ENCODE results near the gene TMEM72.

Gene TMEM72

DNA sequence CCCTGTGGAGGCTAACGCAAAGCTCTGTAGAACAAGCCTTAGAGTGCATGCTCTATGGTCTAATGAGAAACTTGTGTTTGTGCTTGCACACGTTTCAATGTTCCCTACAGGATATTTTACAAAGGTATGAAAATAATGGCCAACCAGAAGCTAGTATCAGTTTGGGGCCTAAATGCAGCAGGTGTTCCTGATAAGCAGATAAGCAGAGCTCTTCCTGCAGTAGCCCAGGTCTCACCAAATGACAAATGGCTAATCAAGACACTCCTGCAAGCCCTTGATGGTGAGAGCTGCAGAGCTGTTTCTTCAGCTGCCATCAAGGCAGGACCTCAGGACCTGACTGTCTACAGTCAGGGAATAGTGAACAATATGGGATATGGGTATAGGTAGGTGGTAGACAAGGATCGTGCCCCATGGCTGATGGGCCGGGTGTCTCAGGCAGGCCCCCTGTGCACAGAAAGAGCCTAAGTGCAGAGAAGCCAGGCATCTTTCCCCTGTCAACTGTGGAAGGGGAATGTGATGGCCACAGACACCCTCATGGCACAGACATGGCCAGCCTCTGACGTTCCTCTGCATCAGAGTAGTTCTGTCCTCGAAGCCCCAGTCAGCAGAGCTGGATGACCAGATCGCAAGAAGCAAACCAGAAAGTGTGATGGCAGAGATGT, 25.3 kb downstream of the TMEM72 start:
- peaks cover 0 to 11% of the 10 kb centered on the region in 2 donors for H3K4me1 Mint-ChIP-seq (ENCODE audit: low read depth in 2 of 2)
- H3K4me3 Mint-ChIP-seq, result no peak overlapping the region

DNA sequence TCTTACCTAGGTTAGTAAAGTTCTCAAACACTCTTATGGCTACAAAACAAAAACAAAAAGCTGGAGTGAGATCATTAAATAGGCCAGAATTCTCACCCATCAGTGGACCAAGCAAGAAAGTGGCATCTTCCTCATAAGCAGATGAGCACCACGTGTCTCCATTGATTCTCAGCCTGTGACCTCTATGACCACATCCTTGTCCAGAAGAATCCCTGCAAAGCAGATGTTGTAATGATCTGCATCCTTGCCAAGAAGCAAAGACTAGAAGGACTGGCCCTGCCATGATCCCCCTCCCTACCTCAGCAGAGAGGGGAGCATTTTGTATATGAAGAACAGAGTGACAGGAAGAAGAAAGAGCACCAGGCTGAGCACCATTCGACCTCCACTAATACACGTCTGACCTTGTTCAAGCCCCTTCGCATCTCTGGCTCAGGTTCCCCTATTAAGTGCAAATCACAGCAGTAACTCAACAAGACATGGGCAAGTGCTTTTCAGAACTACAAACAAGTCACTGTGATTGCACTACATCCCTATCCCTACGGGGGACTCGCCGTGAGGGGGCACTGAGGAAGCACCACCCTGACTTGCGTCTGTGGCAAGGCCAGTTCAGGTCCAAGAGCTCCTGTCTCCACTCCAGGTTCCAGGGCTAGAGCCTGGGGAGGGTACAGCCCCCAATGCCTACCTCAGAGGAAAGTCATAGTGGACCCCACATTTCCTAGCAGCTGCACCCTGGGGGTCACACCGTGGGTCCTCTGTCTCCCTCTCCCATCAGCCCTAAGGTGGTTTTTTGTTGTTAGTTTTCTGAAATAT, 26.3 kb downstream of the TMEM72 start:
- DNase-seq (no peak), ATAC-seq (replicated peaks) (no peak)
- H3K27ac Mint-ChIP-seq, result no peak overlapping the region
- H3K36me3 Mint-ChIP-seq (ENCODE audit: insufficient read depth), result no peaks in the 10 kb centered on the region
- peaks cover 8 to 23% of the 10 kb centered on the region in 2 donors for H3K27me3 Mint-ChIP-seq
- H3K4me3 Mint-ChIP-seq, result no peak overlapping the region
- H3K4me1 Mint-ChIP-seq (ENCODE audit: low read depth in 2 of 2), result peaks cover 0 to 11% of the 10 kb centered on the region in 2 donors
- H3K9me3 Mint-ChIP-seq, result no peaks in the 10 kb centered on the region

More for the DNA sequence above, 25.3 kb downstream of the TMEM72 start:
- H3K27me3 Mint-ChIP-seq, result peaks cover 1 to 19% of the 10 kb centered on the region in 2 donors
- H3K9me3 Mint-ChIP-seq, result no peaks in the 10 kb centered on the region
- no peaks in the 10 kb centered on the region for H3K36me3 Mint-ChIP-seq (ENCODE audit: insufficient read depth)
- ATAC-seq (replicated peaks) (no peak), DNase-seq (no peak)
- peak overlapping the region in 1 of 2 donors; percentile 81 for H3K27ac Mint-ChIP-seq

DNA sequence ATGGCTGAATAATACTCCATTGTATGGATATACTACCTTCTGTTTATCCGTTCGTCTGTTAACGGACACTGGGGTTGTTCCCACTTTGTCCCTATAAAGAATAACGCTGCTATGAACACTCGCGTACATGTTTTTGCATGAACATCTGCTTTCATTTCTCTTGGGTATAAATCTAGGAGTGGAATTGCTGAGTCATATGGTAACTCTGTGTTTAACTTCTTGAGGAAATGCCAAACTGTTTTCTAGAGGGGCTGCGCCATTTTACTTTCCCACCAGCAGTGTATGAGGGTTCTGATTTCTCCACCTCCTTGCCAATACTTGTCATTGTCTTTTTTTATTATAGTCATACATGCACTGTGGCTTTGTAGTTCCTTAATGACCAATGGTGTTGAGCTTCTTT, 27.8 kb downstream of the TMEM72 start:
- no peak for ATAC-seq (replicated peaks)
- H3K4me3 Mint-ChIP-seq, result no peak overlapping the region
- H3K36me3 Mint-ChIP-seq (ENCODE audit: insufficient read depth), result no peaks in the 10 kb centered on the region
- H3K27ac Mint-ChIP-seq, result no peak overlapping the region
- peaks cover 0 to 2% of the 10 kb centered on the region in 2 donors for H3K9me3 Mint-ChIP-seq
- H3K4me1 Mint-ChIP-seq (ENCODE audit: low read depth in 2 of 2), result peaks cover 0 to 9% of the 10 kb centered on the region in 2 donors
- H3K27me3 Mint-ChIP-seq, result peaks cover 17 to 30% of the 10 kb centered on the region in 2 donors
- DNase-seq, result no peak

- peaks cover 17 to 26% of the 10 kb centered on the region in 2 donors for H3K27me3 Mint-ChIP-seq
- peaks cover 5 to 11% of the 10 kb centered on the region in 2 donors for H3K9me3 Mint-ChIP-seq
- H3K4me1 Mint-ChIP-seq (ENCODE audit: low read depth in 2 of 2), result peaks cover 0 to 9% of the 10 kb centered on the region in 2 donors
- no peak overlapping the region for H3K4me3 Mint-ChIP-seq
- H3K27ac Mint-ChIP-seq, result no peak overlapping the region
- ATAC-seq (replicated peaks) (no peak), DNase-seq (no peak)
- H3K36me3 Mint-ChIP-seq (ENCODE audit: insufficient read depth), result no peaks in the 10 kb centered on the region
Observed at GRCh38 chr10:44939691-44940401, 28.7 kb downstream of the TMEM72 start.

GRCh38 chr10:44944354-44944753, 33.2 kb downstream of the TMEM72 start:
- peaks cover 8 to 18% of the 10 kb centered on the region in 2 donors for H3K9me3 Mint-ChIP-seq
- H3K36me3 Mint-ChIP-seq (ENCODE audit: insufficient read depth), result peaks cover 3% of the 10 kb centered on the region
- peaks cover 11 to 17% of the 10 kb centered on the region in 2 donors for H3K27me3 Mint-ChIP-seq
- DNase-seq, result no peak
- no peak overlapping the region for H3K4me3 Mint-ChIP-seq
- no peak overlapping the region for H3K27ac Mint-ChIP-seq
- no peaks in the 10 kb centered on the region for H3K4me1 Mint-ChIP-seq (ENCODE audit: low read depth in 2 of 2)
- ATAC-seq (replicated peaks), result no peak

- DNase-seq (no peak), ATAC-seq (replicated peaks) (no peak)
- H3K27ac Mint-ChIP-seq, result no peak overlapping the region
- peaks cover 3 to 5% of the 10 kb centered on the region in 2 donors for H3K4me1 Mint-ChIP-seq (ENCODE audit: low read depth in 2 of 2)
- H3K27me3 Mint-ChIP-seq, result peaks cover 11 to 17% of the 10 kb centered on the region in 2 donors
- H3K36me3 Mint-ChIP-seq (ENCODE audit: insufficient read depth), result peaks cover 3% of the 10 kb centered on the region
- H3K4me3 Mint-ChIP-seq, result no peak overlapping the region
- H3K9me3 Mint-ChIP-seq, result peaks cover 8 to 18% of the 10 kb centered on the region in 2 donors
Observed at GRCh38 chr10:44946205-44946604, 35.1 kb downstream of the TMEM72 start.

- H3K27ac Mint-ChIP-seq, result no peak overlapping the region
- ATAC-seq (replicated peaks), result no peak
- DNase-seq, result no peak
- H3K27me3 Mint-ChIP-seq, result peaks cover 6 to 7% of the 10 kb centered on the region in 2 donors
- peaks cover 3% of the 10 kb centered on the region for H3K36me3 Mint-ChIP-seq (ENCODE audit: insufficient read depth)
- H3K9me3 Mint-ChIP-seq, result peaks cover 8 to 18% of the 10 kb centered on the region in 2 donors
- peaks cover 3 to 5% of the 10 kb centered on the region in 2 donors for H3K4me1 Mint-ChIP-seq (ENCODE audit: low read depth in 2 of 2)
- no peak overlapping the region for H3K4me3 Mint-ChIP-seq
Observed at GRCh38 chr10:44947371-44948152, 36.4 kb downstream of the TMEM72 start.

DNA sequence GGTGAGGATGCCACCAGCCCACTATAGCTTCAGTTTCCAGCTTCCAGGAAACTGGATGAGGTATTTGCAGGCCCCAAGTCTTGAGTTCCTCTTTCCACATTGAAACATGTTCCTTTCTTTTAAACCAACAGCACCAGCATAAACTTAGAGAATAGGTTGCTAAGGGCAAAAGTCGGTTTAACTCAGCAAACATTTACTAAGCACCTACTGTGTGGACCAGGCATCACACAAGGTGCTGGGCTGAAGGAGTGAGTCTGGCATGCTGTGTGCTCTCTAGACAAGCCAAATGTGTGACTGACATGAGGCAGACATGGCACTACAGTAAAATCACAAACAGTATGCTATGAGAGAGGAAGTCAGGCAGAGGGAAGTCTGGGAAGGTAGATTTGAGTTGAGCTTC, 37.5 kb downstream of the TMEM72 start:
- DNase-seq (no peak), ATAC-seq (replicated peaks) (no peak)
- H3K36me3 Mint-ChIP-seq (ENCODE audit: insufficient read depth), result peaks cover 3% of the 10 kb centered on the region
- no peak overlapping the region for H3K4me3 Mint-ChIP-seq
- H3K27ac Mint-ChIP-seq, result no peak overlapping the region
- H3K9me3 Mint-ChIP-seq, result peaks cover 8 to 18% of the 10 kb centered on the region in 2 donors
- no peaks in the 10 kb centered on the region for H3K27me3 Mint-ChIP-seq
- peaks cover 3 to 5% of the 10 kb centered on the region in 2 donors for H3K4me1 Mint-ChIP-seq (ENCODE audit: low read depth in 2 of 2)

DNA sequence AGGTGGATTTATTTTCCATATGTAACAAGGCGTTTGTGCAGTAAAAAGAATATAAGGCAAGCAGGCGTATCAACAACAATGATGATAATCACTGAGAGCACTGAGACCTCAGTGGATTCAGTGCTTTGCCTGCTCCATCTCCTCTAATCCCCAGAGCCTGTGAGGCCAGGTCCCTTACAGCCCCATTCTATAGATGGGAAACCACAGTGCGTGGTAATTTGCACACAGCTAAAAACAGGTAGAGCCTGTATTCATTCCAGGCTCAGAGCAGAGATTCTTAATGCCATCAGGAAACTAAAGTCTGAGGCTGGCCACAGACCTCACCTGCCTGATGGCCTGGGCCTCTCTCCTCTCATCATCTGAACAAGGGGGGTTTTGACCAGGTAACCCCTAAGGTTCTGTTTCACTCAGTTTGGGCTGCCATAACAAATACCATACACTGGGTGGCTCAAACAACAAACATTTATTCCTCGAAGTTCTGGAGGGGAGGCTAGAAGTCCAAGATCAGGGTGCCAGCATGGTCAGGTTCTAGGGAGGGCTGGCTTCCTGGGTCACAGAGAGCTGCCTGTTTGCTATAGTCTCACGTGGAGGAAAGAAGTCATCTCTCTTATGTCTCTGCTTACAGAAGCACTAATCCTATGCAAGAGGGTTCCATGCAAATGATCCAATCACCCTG, 38.1 kb downstream of the TMEM72 start:
- H3K36me3 Mint-ChIP-seq (ENCODE audit: insufficient read depth), result peaks cover 3% of the 10 kb centered on the region
- ATAC-seq (replicated peaks) (no peak), DNase-seq (no peak)
- peaks cover 6 to 12% of the 10 kb centered on the region in 2 donors for H3K9me3 Mint-ChIP-seq
- H3K27me3 Mint-ChIP-seq, result no peaks in the 10 kb centered on the region
- H3K4me3 Mint-ChIP-seq, result no peak overlapping the region
- H3K27ac Mint-ChIP-seq, result no peak overlapping the region
- peaks cover 3 to 5% of the 10 kb centered on the region in 2 donors for H3K4me1 Mint-ChIP-seq (ENCODE audit: low read depth in 2 of 2)

DNA sequence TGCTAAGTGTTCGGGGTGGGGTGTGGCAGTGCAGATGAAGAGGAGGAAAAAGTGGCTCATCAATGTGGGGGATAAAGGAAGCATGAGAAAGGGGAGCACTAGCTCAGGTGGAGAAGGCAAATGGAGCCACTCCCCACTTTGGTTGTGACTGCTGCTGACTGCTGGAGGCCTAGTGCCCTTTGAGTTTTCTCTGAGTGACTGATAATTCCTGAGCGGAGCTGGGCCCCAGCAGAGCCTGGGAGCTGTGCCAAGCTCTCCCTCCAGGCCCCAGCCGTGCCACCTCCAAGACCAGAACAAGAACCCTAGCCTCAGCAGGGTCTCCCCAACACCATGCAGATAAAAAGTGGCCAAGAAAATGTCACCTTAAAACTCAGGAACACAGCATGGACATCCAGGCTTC, 38.8 kb downstream of the TMEM72 start:
- ATAC-seq (replicated peaks), result no peak
- Mint-ChIP-seq H3K36me3 (ENCODE audit: insufficient read depth) (peaks cover 3% of the 10 kb centered on the region), H3K4me3 (no peak overlapping the region), H3K4me1 (ENCODE audit: low read depth in 2 of 2) (peaks cover 7% of the 10 kb centered on the region in 2 donors), H3K27ac (no peak overlapping the region), H3K9me3 (peaks cover 3 to 6% of the 10 kb centered on the region in 2 donors), H3K27me3 (no peaks in the 10 kb centered on the region)
- DNase-seq, result no peak

DNA sequence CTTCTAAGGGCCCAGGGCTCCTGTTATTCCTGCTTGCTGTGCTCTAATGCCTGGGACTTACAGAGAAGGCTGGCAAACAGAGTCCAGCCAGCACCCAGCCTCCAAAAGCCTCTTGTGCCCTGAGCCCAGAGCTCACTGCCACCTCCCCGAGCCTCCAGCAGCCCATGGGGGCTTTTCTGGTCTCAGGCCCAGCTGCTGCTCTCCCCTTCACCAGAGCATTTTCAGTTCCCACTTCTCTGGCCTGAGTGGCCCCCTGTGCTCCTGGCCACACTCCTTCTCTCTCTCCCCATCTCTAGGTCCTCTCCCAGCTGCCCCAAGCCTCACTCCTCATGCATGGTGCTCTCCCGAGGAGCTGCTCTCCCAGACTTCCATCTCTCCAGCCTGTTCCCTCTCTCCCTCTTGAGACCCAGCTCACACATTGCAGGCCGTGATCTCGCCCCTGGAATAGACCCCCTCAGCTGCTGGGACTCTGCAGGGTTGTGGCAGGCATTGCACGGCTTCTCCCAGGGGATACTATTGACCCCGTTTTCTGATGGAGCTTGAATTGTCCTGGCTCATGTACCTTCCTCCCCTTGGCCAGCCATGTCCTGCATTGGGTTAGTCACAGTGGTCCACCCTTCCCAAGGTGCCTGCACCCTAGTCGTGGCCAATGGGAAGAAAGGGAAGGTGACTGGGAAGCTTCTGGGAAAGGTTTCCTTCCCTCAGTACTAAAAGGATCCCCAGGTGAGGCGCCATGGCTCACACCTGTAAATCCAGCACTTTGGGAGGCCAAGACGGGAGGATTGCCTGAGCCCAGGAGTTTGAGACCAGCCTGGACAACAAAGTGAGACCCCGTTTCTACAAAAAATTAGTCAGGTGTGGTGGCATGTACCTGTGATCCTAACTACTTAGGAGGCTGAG, 39.4 kb downstream of the TMEM72 start:
- ATAC-seq (replicated peaks), result no peak
- no peaks in the 10 kb centered on the region for H3K27me3 Mint-ChIP-seq
- H3K4me1 Mint-ChIP-seq (ENCODE audit: low read depth in 2 of 2), result peaks cover 7 to 9% of the 10 kb centered on the region in 2 donors
- H3K9me3 Mint-ChIP-seq, result no peaks in the 10 kb centered on the region
- no peak overlapping the region for H3K27ac Mint-ChIP-seq
- H3K4me3 Mint-ChIP-seq, result no peak overlapping the region
- no peak for DNase-seq
- peaks cover 3% of the 10 kb centered on the region for H3K36me3 Mint-ChIP-seq (ENCODE audit: insufficient read depth)

Measured in effector memory CD8-positive, alpha-beta T cell (primary cell).